Muscle layer of colon (tissue), 2 donors: ENCODE measurements around the gene EXOC1.
A peak's percentile ranks its signal among the peaks of the same experiment; 100 is the strongest.

Experiments used
- H3K27ac ChIP-seq: one replicate; pipeline ENCODE4 v1.7.0; 2013; ENCODE audit warnings: low read depth, mild to moderate bottlenecking, low read length, moderate library complexity
- H3K27me3 ChIP-seq, 2 donors: one replicate each; pipeline ENCODE4 v1.7.0; 2013; ENCODE audit warnings: low read length in 2 of 2, mild to moderate bottlenecking in 2 of 2; ENCODE audit not compliant: insufficient read depth in 2 of 2, control insufficient read depth in 1 of 2
- H3K36me3 ChIP-seq: one replicate; pipeline ENCODE4 v1.7.0; 2013; ENCODE audit warnings: mild to moderate bottlenecking, low read length; ENCODE audit not compliant: insufficient read depth
- H3K4me1 ChIP-seq: one replicate; pipeline ENCODE4 v1.7.0; 2013; ENCODE audit warnings: mild to moderate bottlenecking, low read length; ENCODE audit not compliant: insufficient read depth
- H3K4me3 ChIP-seq, 2 donors: one replicate each; pipeline ENCODE4 v1.7.0; 2013; ENCODE audit warnings: low read length in 2 of 2, low read depth in 1 of 2, mild to moderate bottlenecking in 1 of 2, moderate library complexity in 1 of 2
- H3K9ac ChIP-seq: one replicate; pipeline ENCODE4 v1.7.0; 2013; ENCODE audit warnings: low read length
- H3K9me3 ChIP-seq: one replicate; pipeline ENCODE4 v1.7.0; 2013; ENCODE audit warnings: mild to moderate bottlenecking, low read length
- donor health status: abdominal sarcoma.
- donor health status: Adenocarcinoma of cecum.

EXOC1 gene

GRCh38 chr4:55854129-55854528 lies 681 bp downstream of the EXOC1 start:
- Histone ChIP-seq H3K4me1 (peaks cover 16% of the 10 kb centered on the region), H3K27me3 (no peaks in the 10 kb centered on the region), H3K4me3 (peak overlapping the region; percentile 73 to 89), H3K36me3 (no peaks in the 10 kb centered on the region), H3K27ac (peak overlapping the region; percentile 80), H3K9ac (no peak overlapping the region), H3K9me3 (no peaks in the 10 kb centered on the region)

- H3K4me3 ChIP-seq = no peak overlapping the region
- H3K27me3 ChIP-seq = no peaks in the 10 kb centered on the region
- H3K36me3 ChIP-seq = peaks cover 6% of the 10 kb centered on the region
- H3K9me3 ChIP-seq = no peaks in the 10 kb centered on the region
- no peak overlapping the region for H3K9ac ChIP-seq
- no peak overlapping the region for H3K27ac ChIP-seq
- H3K4me1 ChIP-seq = peaks cover 16% of the 10 kb centered on the region
These were observed 4.1 kb downstream of the EXOC1 start for GRCh38 chr4:55857586-55857985.

GRCh38 chr4:55859711-55860110 lies 6.3 kb downstream of the EXOC1 start:
- Histone ChIP-seq H3K9me3 (no peaks in the 10 kb centered on the region), H3K27ac (no peak overlapping the region), H3K27me3 (no peaks in the 10 kb centered on the region), H3K4me1 (peaks cover 4% of the 10 kb centered on the region), H3K36me3 (peaks cover 8% of the 10 kb centered on the region), H3K9ac (no peak overlapping the region), H3K4me3 (no peak overlapping the region)

- H3K36me3 ChIP-seq = peaks cover 29% of the 10 kb centered on the region
- no peak overlapping the region for H3K27ac ChIP-seq
- H3K4me3 ChIP-seq = no peak overlapping the region
- peaks cover 13% of the 10 kb centered on the region for H3K4me1 ChIP-seq
- no peaks in the 10 kb centered on the region for H3K9me3 ChIP-seq
- no peaks in the 10 kb centered on the region for H3K27me3 ChIP-seq
- no peak overlapping the region for H3K9ac ChIP-seq
These were observed 11.3 kb downstream of the EXOC1 start for GRCh38 chr4:55864577-55865223.

GRCh38 chr4:55865228-55865806 lies 11.9 kb downstream of the EXOC1 start:
- Histone ChIP-seq H3K9me3 (no peaks in the 10 kb centered on the region), H3K9ac (no peak overlapping the region), H3K27ac (peak overlapping the region; percentile 39), H3K4me3 (no peak overlapping the region), H3K4me1 (peaks cover 13% of the 10 kb centered on the region), H3K27me3 (no peaks in the 10 kb centered on the region), H3K36me3 (peaks cover 34% of the 10 kb centered on the region)

GRCh38 chr4:55866290-55866907 lies 13.0 kb downstream of the EXOC1 start:
- Histone ChIP-seq H3K4me1 (peaks cover 13% of the 10 kb centered on the region), H3K4me3 (no peak overlapping the region), H3K9me3 (no peaks in the 10 kb centered on the region), H3K36me3 (peaks cover 38% of the 10 kb centered on the region), H3K27ac (no peak overlapping the region), H3K9ac (no peak overlapping the region), H3K27me3 (no peaks in the 10 kb centered on the region)

GRCh38 chr4:55866973-55867574 lies 13.6 kb downstream of the EXOC1 start:
- Histone ChIP-seq H3K27ac (no peak overlapping the region), H3K9ac (no peak overlapping the region)

GRCh38 chr4:55868581-55869090 lies 15.2 kb downstream of the EXOC1 start:
- no peak overlapping the region for H3K4me3 ChIP-seq
- H3K9ac ChIP-seq = no peak overlapping the region
- peaks cover 13% of the 10 kb centered on the region for H3K4me1 ChIP-seq
- no peaks in the 10 kb centered on the region for H3K9me3 ChIP-seq
- no peak overlapping the region for H3K27ac ChIP-seq
- H3K27me3 ChIP-seq = no peaks in the 10 kb centered on the region
- H3K36me3 ChIP-seq = peaks cover 52% of the 10 kb centered on the region

More at GRCh38 chr4:55866973-55867574, 13.6 kb downstream of the EXOC1 start:
- H3K4me3 ChIP-seq = no peak overlapping the region
- no peaks in the 10 kb centered on the region for H3K9me3 ChIP-seq
- no peaks in the 10 kb centered on the region for H3K27me3 ChIP-seq
- H3K36me3 ChIP-seq = peaks cover 44% of the 10 kb centered on the region
- H3K4me1 ChIP-seq = peaks cover 13% of the 10 kb centered on the region

GRCh38 chr4:55871299-55871800 lies 17.9 kb downstream of the EXOC1 start:
- H3K36me3 ChIP-seq = peaks cover 42% of the 10 kb centered on the region
- H3K9ac ChIP-seq = no peak overlapping the region
- peaks cover 7% of the 10 kb centered on the region for H3K4me1 ChIP-seq
- no peaks in the 10 kb centered on the region for H3K27me3 ChIP-seq
- no peak overlapping the region for H3K27ac ChIP-seq
- no peak overlapping the region for H3K4me3 ChIP-seq
- no peaks in the 10 kb centered on the region for H3K9me3 ChIP-seq

GRCh38 chr4:55874831-55875230 lies 21.4 kb downstream of the EXOC1 start:
- Histone ChIP-seq H3K4me3 (no peak overlapping the region), H3K9ac (no peak overlapping the region), H3K36me3 (peaks cover 46% of the 10 kb centered on the region), H3K27me3 (no peaks in the 10 kb centered on the region), H3K9me3 (no peaks in the 10 kb centered on the region), H3K27ac (no peak overlapping the region), H3K4me1 (no peaks in the 10 kb centered on the region)

- Histone ChIP-seq H3K36me3 (peaks cover 36% of the 10 kb centered on the region), H3K4me1 (no peaks in the 10 kb centered on the region), H3K27me3 (no peaks in the 10 kb centered on the region), H3K4me3 (no peak overlapping the region), H3K27ac (no peak overlapping the region), H3K9ac (no peak overlapping the region), H3K9me3 (no peaks in the 10 kb centered on the region)
These were observed 22.9 kb downstream of the EXOC1 start for GRCh38 chr4:55876387-55876786.
